GM06990 (cell line): ENCODE data around the gene SPINK1.
"Not testable (repeated sequence)": the region's sequence is repeated elsewhere in the genome, so short reads cannot be mapped to it uniquely, and the experiment has no call there.

Experiments
- DNase-seq: peaks from one replicate; pipeline ENCODE4 v3.0.0-alpha.2; 2011; ENCODE audit not compliant: insufficient read length; ENCODE audit errors: extremely low read depth
- H3K27me3 ChIP-seq: replicated peaks from 2 replicates; pipeline ENCODE4 v1.6.0; 2011; ENCODE audit warnings: low read length; ENCODE audit not compliant: control insufficient read depth, insufficient read depth
- H3K36me3 ChIP-seq: 2 replicates; pipeline ENCODE4 v1.5.1; 2011; ENCODE audit warnings: low read length; ENCODE audit not compliant: control insufficient read depth, insufficient read depth
- H3K4me3 ChIP-seq: replicated peaks from 2 replicates; pipeline ENCODE4 v1.5.1; 2011; ENCODE audit warnings: low read depth, mild to moderate bottlenecking, control low read depth, low read length
- TF ChIP-seq, protein P1 (sequence below): IDR thresholded peaks from 2 replicates; pipeline ENCODE4 v1.5.1; 2011; ENCODE audit warnings: low read length, control low read depth, mild to moderate bottlenecking, inconsistent platforms; ENCODE audit not compliant: insufficient read depth, poor library complexity, severe bottlenecking

The SPINK1 gene

DNA sequence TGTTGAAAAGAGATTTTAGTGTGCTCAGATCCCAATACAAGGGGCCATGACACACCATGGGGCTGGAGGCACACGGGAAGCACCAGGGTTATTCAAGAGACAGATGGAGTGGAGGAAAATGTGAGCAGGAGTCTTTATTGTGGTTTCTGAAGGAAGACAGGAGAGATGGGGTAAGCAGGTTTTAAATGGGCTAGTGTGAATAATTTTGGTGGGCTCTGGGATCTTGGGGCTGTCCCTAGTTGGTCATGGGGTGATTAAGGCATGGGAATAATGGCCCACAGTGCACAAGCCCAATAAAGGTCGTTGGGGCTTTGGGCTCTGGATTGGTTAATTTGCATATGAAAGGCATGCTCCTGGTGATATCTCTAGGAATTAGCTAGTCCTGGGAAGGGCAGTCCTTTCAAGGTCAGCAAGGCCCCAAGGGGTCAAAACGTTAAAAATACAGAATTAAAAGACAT lies 43.5 kb upstream of the SPINK1 start:
- Histone ChIP-seq H3K27me3 (no peaks in the 10 kb centered on the region), H3K4me3 (no peak overlapping the region), H3K36me3 (no peaks in the 10 kb centered on the region)
- TF ChIP-seq, protein P1, sequence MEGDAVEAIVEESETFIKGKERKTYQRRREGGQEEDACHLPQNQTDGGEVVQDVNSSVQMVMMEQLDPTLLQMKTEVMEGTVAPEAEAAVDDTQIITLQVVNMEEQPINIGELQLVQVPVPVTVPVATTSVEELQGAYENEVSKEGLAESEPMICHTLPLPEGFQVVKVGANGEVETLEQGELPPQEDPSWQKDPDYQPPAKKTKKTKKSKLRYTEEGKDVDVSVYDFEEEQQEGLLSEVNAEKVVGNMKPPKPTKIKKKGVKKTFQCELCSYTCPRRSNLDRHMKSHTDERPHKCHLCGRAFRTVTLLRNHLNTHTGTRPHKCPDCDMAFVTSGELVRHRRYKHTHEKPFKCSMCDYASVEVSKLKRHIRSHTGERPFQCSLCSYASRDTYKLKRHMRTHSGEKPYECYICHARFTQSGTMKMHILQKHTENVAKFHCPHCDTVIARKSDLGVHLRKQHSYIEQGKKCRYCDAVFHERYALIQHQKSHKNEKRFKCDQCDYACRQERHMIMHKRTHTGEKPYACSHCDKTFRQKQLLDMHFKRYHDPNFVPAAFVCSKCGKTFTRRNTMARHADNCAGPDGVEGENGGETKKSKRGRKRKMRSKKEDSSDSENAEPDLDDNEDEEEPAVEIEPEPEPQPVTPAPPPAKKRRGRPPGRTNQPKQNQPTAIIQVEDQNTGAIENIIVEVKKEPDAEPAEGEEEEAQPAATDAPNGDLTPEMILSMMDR, result no peak
- no peak for DNase-seq

DNA sequence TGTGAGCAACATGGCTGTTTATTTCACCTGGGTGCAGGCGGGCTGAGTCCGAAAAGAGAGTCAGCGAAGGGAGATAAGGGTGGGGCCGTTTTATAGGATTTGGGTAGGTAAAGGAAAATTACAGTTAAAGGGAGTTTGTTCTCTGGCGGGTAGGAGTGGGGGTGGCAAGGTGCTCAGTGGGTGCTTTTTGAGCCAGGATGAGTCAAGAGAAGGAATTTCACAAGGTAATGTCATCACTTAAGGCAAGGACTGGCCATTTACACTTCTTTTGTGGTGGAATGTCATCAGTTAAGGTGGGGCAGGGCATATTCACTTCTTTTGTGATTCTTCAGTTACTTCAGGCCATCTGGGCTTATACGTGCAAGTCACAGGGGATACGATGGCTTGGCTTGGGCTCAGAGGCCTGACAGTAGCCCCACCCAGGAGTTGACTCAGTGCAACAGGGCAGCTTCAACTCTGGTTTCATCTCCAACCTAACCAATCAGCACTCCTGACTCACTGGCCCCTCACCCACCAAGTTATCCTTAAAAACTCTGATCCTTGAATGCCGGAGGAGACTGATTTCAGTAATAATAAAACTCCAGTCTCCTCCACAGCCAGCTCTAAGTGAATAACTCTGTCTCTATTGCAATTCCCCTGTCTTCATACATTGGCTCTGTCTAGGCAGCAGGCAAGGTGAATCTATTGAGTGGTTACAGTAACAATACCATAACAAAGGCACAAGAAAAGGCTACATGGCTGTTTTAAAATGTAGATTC lies 42.8 kb upstream of the SPINK1 start:
- H3K36me3 ChIP-seq, H3K4me3 ChIP-seq, H3K27me3 ChIP-seq, DNase-seq: not testable (repeated sequence)

DNA sequence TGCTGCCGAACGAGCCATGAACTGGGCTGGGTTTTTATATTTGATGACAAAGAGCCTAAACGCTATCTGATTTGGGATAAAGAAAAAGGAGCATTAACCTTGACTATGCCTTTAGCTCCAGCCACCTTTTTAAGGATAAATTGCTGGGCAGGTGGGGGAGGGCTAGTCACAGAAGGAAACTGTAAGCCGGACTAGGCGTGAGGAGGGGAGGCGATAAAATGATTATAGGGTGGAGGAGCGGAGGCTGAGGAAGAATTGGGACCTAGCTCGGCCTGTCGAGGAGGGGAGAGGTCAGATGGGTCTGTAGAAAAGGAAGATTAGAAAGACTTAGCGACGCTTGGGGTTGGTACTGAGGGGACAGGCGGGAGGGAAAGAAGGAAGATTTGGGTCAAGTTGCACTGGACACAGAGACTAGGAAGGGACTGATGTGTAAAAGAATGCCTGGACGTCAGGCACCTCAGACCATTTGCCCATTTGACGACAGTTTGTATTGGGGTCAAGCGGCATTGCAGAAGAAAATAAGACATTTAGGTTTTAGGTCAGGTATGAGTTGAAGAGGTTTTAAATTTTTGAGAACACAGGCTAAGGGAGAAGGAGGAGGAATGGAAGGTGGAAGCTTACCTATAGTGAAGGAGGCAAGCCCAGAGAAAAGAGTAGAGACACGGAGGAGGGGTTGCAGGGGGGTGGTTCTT lies 41.4 kb upstream of the SPINK1 start:
- not testable (repeated sequence) for H3K36me3 ChIP-seq, H3K27me3 ChIP-seq, DNase-seq, H3K4me3 ChIP-seq

DNA sequence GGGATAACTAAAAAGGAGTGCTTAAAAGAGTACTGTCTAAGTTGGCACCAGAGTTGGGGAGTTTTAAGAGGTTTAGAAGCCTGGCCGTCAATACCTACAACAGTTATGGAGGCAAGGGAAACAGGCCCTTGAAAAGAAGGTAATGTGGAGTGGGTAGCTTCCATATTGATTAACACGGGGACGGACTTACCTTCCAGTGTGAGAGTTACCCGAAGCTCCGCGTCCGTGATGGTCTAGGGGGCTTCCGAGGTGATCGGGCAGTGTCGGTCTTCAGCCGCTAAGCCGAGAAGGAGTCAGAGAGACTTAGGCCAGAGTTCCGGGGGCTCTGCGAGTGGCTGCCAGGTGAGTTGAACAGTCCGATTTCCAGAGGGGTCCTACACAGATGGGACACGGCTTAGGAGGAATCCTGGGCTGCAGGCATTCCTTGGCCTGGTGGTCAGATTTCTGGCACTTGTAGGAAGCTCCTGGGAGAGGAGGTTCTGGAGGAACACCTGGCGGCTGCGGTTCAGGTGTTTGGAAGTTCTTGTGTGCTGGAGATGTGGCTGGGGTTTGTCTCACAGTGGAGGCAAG lies 40.6 kb upstream of the SPINK1 start:
- H3K4me3 ChIP-seq, DNase-seq, H3K36me3 ChIP-seq, H3K27me3 ChIP-seq: not testable (repeated sequence)

DNA sequence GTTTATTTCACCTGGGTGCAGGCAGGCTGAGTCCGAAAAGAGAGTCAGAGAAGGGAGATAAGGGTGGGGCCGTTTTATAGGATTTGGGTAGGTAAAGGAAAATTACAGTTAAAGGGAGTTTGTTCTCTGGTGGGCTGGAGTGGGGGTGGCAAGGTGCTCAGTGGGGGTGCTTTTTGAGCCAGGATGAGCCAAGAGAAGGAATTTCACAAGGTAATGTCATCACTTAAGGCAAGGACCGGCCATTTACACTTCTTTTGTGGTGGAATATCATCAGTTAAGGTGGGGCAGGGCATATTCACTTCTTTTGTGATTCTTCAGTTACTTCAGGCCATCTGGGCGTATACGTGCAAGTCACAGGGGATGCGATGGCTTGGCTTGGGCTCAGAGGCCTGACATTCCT lies 38.4 kb upstream of the SPINK1 start:
- not testable (repeated sequence) for H3K27me3 ChIP-seq, DNase-seq, H3K4me3 ChIP-seq, H3K36me3 ChIP-seq

DNA sequence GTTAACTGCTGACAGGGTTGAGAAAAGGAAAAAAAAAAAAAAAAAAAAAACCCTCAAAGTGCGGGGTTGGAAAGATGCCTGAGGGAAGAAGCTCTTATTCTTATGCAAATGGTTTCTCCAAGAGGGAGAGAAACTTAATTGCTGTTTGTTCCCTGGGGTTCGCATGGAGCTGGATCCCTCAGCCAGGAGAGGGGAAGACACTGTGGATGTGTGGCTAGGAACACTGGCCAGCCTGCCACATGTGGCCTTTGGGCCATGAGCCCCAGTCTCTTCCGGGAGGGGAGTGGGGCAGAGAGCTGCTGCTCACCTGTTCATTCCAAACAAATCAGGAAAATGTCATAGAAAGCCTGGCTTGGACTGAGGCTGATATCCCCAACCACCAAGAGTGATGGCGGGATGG lies 37.6 kb upstream of the SPINK1 start:
- TF ChIP-seq, protein P1, result no peak
- Histone ChIP-seq H3K27me3 (no peaks in the 10 kb centered on the region), H3K36me3 (no peaks in the 10 kb centered on the region), H3K4me3 (no peak overlapping the region)
- DNase-seq, result no peak

DNA sequence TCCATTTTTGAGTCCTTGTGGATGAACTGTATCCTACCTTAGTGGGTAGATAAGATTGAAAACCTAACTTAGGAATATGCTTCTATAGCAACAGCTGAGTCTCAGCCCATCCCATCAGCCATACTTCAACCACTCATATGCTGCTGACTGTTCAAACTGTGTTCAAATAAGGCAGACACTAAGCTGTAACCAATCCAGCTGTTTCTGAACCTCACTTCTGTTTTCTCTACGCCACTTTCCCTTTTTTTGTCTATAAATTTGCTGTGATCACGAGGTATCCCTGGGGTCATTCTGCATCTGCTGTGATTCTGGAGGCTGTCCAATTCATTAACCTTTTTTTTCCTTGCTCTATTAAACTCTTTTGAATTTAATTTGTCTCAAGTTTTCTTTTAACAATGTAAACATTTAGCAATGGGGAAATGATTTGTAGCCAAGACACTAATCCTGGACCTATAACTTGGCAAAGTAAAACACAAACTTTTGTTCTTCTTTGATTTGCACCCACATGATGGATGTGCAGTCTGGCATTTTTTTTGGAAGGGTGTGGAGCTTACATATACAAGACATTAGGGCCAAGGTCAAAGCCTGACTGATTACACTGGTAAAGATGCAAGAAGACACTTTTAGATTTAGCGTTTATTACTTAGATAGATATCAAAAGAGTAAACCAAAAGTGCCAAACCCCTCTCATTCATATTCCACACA lies 32.1 kb upstream of the SPINK1 start:
- no peaks in the 10 kb centered on the region for H3K36me3 ChIP-seq
- H3K4me3 ChIP-seq, result no peak overlapping the region
- TF ChIP-seq, protein P1, result no peak
- DNase-seq, result no peak
- H3K27me3 ChIP-seq, result no peaks in the 10 kb centered on the region
